BLaER1 (cell line): ENCODE measurements around the gene AFAP1.

Experiments
- H3K27ac ChIP-seq: shearing (Covaris generic); formaldehyde crosslinking; 2 replicates; pipeline ENCODE4 v1.8.1; 2022
- H3K27me3 ChIP-seq: shearing (Covaris generic); formaldehyde crosslinking; 2 replicates; pipeline ENCODE4 v1.8.1; 2022
- H3K36me3 ChIP-seq: shearing (Covaris generic); formaldehyde crosslinking; 2 replicates; pipeline ENCODE4 v1.8.1; 2022
- H3K4me1 ChIP-seq: shearing (Covaris generic); formaldehyde crosslinking; 2 replicates; pipeline ENCODE4 v1.8.1; 2022
- H3K4me2 ChIP-seq: shearing (Covaris generic); formaldehyde crosslinking; 2 replicates; pipeline ENCODE4 v1.8.1; 2022
- H3K4me3 ChIP-seq: shearing (Covaris generic); formaldehyde crosslinking; 2 replicates; pipeline ENCODE4 v1.8.1; 2022
- H3K9ac ChIP-seq: shearing (Covaris generic); formaldehyde crosslinking; 2 replicates; pipeline ENCODE4 v1.8.1; 2022
- H3K9me3 ChIP-seq: shearing (Covaris generic); formaldehyde crosslinking; 2 replicates; pipeline ENCODE4 v1.8.1; 2022
- H4K20me1 ChIP-seq: shearing (Covaris generic); formaldehyde crosslinking; 2 replicates; pipeline ENCODE4 v1.8.1; 2022
- Cebpa-rat ChIP-seq: shearing (Covaris generic); IDR thresholded peaks from 2 replicates; pipeline ENCODE4 v1.8.1; 2022

The AFAP1 gene

DNA sequence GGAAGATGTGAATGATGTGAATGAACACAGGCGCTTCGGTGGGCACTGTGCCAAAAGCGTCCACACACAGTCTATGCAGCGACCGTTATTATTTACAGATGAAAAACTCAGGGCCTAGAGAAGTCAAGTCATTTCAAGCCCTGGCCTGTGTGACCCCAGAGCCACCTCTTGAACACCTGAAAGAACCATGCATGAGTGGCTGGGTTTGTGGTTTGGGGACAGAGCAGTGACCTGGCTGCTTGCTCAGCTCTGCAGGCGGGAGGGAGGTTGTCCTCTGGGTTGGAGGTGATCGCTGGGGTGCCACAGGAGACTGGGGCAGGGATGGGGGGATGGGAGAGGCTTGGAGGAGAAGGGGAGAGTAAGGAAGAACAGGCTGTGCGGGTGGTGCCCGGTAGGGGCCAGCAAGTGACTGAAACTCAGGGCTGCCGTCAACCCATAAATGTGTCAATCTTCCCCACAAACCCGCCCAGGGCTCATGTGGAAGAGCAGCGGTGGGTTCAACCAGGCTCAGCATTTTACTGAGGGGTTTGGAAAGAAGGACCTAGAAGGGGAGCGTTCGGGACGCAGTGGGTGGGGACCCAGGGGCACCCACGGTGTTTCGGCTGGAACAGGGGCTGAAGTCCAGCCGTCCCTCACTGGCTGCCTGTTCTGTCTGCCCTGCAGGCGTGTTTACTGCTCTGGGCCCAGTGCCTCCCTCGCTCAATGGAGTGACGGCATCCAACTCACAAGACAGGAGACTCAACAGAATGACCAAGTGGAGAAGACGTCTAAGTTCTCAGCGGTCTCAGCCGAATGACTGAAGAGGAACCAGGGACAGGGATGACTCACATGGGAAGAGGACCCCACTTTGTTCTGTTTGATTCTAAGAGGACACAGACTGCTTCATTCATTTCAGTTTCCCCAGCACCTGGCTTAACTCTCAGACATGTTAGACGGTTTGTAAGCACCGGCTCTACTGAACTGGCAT lies 167.8 kb downstream of the AFAP1 start:
- no peak overlapping the region for H3K4me3 ChIP-seq
- H4K20me1 ChIP-seq = no peaks in the 10 kb centered on the region
- no peak overlapping the region for H3K9ac ChIP-seq
- no peaks in the 10 kb centered on the region for H3K9me3 ChIP-seq
- H3K4me1 ChIP-seq = peaks cover 41% of the 10 kb centered on the region
- H3K36me3 ChIP-seq = peaks cover 32% of the 10 kb centered on the region
- no peak for TF ChIP-seq Cebpa-rat
- no peak overlapping the region for H3K4me2 ChIP-seq
- H3K27ac ChIP-seq = no peak overlapping the region
- no peaks in the 10 kb centered on the region for H3K27me3 ChIP-seq

DNA sequence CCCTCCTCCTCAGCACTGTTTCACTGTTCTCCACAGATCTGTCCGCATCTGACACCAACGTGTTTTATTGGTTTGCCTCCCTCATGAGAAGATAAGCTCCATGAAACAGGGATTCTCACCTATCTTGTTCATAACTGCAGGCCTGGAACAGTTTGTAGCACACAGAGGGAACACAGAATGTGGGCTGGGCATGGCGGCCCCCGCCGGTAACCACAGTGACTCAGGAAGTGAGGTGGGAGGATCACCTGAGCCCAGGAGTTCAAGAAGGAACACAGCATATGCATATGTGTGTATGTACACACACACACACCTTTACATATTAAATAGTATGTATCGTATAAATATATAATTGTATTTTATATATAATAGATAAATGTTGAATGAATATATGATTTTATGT lies 168.6 kb downstream of the AFAP1 start:
- Histone ChIP-seq H3K27ac (no peak overlapping the region), H4K20me1 (no peaks in the 10 kb centered on the region), H3K9me3 (no peaks in the 10 kb centered on the region), H3K4me1 (peaks cover 41% of the 10 kb centered on the region), H3K36me3 (peaks cover 32% of the 10 kb centered on the region), H3K4me3 (no peak overlapping the region), H3K4me2 (no peak overlapping the region), H3K27me3 (no peaks in the 10 kb centered on the region), H3K9ac (no peak overlapping the region)
- no peak for TF ChIP-seq Cebpa-rat

DNA sequence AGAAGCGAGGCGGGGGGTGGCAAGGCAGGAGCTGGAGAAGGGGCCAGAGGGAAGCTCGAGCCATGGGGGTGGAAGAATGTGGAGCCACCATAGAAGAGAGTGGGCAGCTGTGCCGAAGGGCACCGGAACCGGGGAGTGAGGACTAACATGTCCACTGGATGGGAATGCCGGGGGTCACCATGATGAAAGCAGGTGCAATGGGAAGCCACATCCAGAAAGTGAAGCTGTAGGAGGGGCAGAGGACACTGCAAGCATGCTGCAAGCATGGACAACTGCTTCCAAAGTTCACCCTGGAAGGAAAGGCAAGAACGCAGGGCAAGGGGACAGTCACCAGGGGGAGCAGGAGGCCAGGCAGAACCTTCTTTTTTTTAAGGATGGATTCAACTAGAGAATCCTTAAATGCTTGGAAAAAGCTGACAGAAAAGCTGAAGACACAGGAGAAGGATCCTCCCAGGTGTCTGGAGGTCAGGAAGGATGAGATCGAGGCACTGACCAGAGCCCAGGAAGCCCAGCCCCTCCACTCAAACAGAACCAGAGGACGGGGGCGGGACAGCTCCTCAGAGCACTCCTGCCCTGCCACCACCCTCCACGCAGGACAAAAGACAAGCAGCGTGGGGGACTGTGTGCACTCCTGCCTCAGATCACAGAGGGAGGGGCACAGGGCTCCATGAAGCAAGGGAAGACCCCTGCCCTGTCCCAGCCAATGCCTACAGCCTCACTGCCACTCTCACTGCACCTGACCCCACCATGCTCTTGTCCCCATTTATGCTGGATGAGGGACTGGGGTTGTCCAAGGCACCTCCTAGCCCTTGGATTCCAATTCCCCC lies 169.2 kb downstream of the AFAP1 start:
- peaks cover 41% of the 10 kb centered on the region for H3K4me1 ChIP-seq
- H4K20me1 ChIP-seq = no peaks in the 10 kb centered on the region

DNA sequence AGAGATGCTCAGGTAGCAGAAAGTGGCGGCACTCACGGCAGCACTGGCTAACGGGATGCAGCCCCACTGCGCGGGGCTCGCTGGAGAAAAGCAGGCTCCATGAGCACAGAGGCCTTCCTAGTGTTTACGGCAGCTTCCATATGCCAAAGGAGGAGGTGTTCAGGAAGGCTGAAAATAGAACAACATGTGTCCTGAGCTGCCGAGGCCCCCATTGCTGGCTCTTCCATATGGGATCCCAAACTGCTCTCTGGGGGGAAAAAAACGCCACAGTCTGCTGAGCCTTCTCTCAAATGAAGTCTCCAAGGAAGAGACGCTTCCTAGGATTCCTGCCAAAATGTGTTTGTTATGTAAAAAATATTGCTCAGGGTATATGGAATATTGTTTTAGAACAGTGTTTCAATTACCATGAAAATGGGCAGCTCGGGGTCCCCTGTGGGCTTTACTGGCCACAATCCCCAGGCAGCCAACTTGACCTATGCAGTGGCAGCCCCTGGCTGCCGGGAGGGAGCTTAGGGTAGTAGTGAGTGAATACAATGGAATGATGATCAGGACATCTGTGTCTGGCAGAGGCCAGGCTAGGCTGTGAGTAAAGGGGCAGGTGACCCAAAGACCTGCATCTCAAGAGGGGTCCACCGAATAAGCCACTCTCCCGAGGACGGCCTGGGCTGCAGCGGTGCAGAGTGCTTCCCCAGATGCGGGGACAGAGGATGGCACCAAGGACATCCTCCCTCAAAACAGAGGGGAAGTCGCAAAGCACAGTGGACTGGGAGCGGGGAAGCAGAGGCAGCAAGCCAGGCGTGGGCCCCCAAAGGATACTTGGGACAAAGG lies 170.1 kb downstream of the AFAP1 start:
- peaks cover 31% of the 10 kb centered on the region for H3K36me3 ChIP-seq
- peaks cover 41% of the 10 kb centered on the region for H3K4me1 ChIP-seq
- H3K4me3 ChIP-seq = no peak overlapping the region
- no peaks in the 10 kb centered on the region for H3K9me3 ChIP-seq
- no peak for TF ChIP-seq Cebpa-rat
- H3K4me2 ChIP-seq = 0 out of 2 replicates have a peak overlapping the region, but pooled peaks have one; percentile 5
- H4K20me1 ChIP-seq = no peaks in the 10 kb centered on the region
- H3K27ac ChIP-seq = no peak overlapping the region
- no peaks in the 10 kb centered on the region for H3K27me3 ChIP-seq
- H3K9ac ChIP-seq = no peak overlapping the region

More for the DNA sequence above, 169.2 kb downstream of the AFAP1 start:
- Histone ChIP-seq H3K27me3 (no peaks in the 10 kb centered on the region), H3K4me3 (no peak overlapping the region), H3K9me3 (no peaks in the 10 kb centered on the region), H3K27ac (no peak overlapping the region), H3K4me2 (no peak overlapping the region), H3K9ac (no peak overlapping the region), H3K36me3 (peaks cover 32% of the 10 kb centered on the region)
- TF ChIP-seq Cebpa-rat = no peak

DNA sequence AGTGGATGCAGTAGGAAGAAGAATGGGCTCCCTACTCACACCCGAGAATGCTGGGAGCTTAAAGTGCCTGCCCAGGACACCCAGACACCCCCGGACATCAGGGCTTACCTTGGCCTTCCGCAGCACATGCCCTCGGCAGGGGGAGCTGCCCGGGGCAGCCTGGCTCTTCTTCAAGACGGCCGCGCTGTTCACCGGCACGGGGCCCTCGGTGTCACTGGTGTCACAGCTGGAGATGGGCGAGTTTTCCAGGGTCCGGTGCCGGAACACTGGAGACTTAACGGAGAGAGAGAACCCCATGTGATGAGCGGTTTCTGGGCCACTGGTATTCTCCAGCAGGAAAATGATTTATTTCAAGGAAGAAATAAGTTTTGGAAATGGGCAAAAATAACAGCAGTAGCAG lies 170.9 kb downstream of the AFAP1 start:
- no peak for TF ChIP-seq Cebpa-rat
- H3K4me1 ChIP-seq = peaks cover 41% of the 10 kb centered on the region
- peaks cover 24% of the 10 kb centered on the region; the same call in 1 of the 2 replicates for H3K36me3 ChIP-seq
- peak overlapping the region; percentile 70 for H3K4me2 ChIP-seq
- H3K4me3 ChIP-seq = no peak overlapping the region
- no peak overlapping the region for H3K27ac ChIP-seq
- H3K27me3 ChIP-seq = no peaks in the 10 kb centered on the region
- H3K9me3 ChIP-seq = no peaks in the 10 kb centered on the region
- H3K9ac ChIP-seq = no peak overlapping the region
- no peaks in the 10 kb centered on the region for H4K20me1 ChIP-seq

DNA sequence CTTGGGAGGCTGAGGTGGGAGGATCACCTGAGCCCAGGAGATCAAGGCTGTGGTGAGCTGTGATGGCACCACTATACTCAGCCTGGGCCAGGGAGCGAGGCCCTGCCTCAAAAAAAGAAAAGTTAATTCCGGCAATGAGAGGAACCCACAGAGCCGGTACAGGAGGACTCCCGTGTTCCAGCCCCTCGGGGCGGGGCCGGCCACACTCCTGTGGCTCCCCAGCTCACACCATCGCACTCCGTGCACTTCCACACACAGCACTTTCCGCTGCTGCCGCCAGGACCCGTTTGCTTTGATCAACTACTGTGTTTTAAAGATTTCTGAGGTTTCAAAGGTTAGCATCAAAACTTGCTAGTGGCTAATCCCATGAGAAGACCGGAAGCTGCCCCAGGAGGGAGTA lies 171.7 kb downstream of the AFAP1 start:
- Histone ChIP-seq H3K36me3 (peaks cover 22% of the 10 kb centered on the region), H3K27me3 (no peaks in the 10 kb centered on the region)

DNA sequence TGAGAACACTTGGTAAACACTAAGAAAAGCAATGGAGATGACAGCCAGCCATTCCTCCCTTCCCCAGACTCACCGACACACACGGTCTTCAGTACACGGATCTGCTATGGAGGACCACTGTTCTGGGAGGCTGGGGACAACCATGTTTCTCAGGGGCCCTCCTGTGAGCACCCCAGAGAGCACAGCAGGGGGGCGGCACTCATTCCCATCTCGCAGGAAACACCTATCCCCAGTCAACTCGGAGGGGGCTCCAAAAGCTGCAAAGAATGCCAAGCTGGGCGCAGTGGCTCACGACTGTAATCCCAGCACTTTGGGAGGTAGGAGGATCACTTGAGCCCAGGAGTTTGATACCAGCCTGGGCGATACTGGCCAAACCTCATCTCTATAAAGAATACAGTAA lies 172.1 kb downstream of the AFAP1 start:
- Histone ChIP-seq H3K4me1 (peaks cover 41% of the 10 kb centered on the region), H4K20me1 (no peaks in the 10 kb centered on the region), H3K36me3 (peaks cover 18% of the 10 kb centered on the region), H3K27me3 (no peaks in the 10 kb centered on the region), H3K4me3 (no peak overlapping the region), H3K4me2 (peak overlapping the region; percentile 70), H3K9ac (no peak overlapping the region; the same call in 1 of the 2 replicates), H3K27ac (no peak overlapping the region), H3K9me3 (no peaks in the 10 kb centered on the region)
- no peak for TF ChIP-seq Cebpa-rat

More for the DNA sequence above, 171.7 kb downstream of the AFAP1 start:
- H3K9ac ChIP-seq = no peak overlapping the region; the same call in 1 of the 2 replicates
- H3K4me3 ChIP-seq = no peak overlapping the region
- peaks cover 41% of the 10 kb centered on the region for H3K4me1 ChIP-seq
- no peaks in the 10 kb centered on the region for H3K9me3 ChIP-seq
- no peak overlapping the region for H3K27ac ChIP-seq
- no peaks in the 10 kb centered on the region for H4K20me1 ChIP-seq
- peak overlapping the region; percentile 70 for H3K4me2 ChIP-seq
- TF ChIP-seq Cebpa-rat = no peak

DNA sequence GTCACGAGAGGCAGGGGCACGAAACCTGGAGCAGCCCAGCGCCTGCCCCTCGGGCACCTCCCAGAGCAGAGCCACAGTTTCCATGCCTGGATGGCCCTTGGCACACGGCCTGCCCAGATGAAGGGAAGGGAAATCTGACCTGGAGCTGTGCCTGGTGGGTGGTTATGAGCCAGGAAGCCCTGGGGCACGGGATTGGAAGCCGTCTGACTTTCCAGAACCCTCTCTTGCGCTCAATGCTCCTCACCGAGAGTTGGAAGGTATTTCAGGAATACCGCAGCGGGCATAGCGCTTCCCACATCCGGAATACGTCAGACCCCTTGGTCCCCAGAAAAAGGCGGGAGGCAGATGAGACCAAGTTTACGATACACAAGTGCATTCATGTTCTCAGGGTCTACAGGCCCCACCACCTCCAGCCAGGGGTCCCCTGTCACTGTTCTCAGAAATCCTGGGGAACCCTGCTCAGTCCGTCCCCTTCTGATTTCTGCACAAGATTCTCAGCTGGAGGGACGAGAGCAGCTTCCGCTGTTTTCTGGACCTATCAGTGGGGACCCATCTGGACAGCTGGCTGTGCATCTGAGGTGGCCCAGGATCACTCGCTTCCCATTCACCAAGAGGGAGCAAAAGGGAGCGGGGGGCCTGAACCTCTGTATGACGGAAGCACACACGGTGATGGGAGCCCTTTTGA lies 172.9 kb downstream of the AFAP1 start:
- no peak for TF ChIP-seq Cebpa-rat

DNA sequence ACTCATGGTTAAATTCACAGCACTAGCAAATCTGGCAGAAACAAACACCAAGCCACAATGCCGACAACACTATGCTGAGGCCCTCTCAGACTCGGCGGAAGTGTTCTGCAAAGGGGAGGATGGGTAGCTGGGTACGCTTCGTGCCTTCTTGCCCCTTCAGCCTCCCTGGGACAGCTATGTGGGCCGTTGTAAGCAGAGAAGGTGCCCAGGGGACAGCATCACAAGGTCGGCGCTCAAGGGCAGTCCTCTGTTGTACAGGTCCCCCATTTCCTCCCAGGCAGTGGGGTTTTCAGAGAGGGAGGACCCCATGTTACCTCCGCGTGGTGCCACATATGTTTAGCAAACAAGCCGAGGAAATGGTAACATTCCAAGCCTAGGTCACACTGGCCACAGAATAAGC lies 173.6 kb downstream of the AFAP1 start:
- H4K20me1 ChIP-seq = no peaks in the 10 kb centered on the region
- no peak overlapping the region for H3K4me3 ChIP-seq
- no peaks in the 10 kb centered on the region for H3K27me3 ChIP-seq
- no peaks in the 10 kb centered on the region for H3K9me3 ChIP-seq
- no peak for TF ChIP-seq Cebpa-rat
- H3K9ac ChIP-seq = no peak overlapping the region
- H3K4me2 ChIP-seq = no peak overlapping the region
- H3K36me3 ChIP-seq = peaks cover 14% of the 10 kb centered on the region
- peaks cover 32% of the 10 kb centered on the region for H3K4me1 ChIP-seq
- no peak overlapping the region for H3K27ac ChIP-seq

More for the DNA sequence above, 172.9 kb downstream of the AFAP1 start:
- no peak overlapping the region for H3K4me2 ChIP-seq
- H3K27me3 ChIP-seq = no peaks in the 10 kb centered on the region
- peaks cover 39% of the 10 kb centered on the region for H3K4me1 ChIP-seq
- H4K20me1 ChIP-seq = no peaks in the 10 kb centered on the region
- H3K36me3 ChIP-seq = peaks cover 11% of the 10 kb centered on the region
- no peak overlapping the region for H3K4me3 ChIP-seq
- no peaks in the 10 kb centered on the region for H3K9me3 ChIP-seq
- no peak overlapping the region for H3K9ac ChIP-seq
- no peak overlapping the region for H3K27ac ChIP-seq
